ENCODE data around the gene COL8A2.

GRCh38 chr1:36128905-36129206 lies 3.8 kb upstream of the COL8A2 start:
- TF ChIP-seq EZH2 (IDR thresholded peaks at IDR 0.05; ENCODE audit: insufficient read depth, poor library complexity, severe bottlenecking), result no peak
- TF ChIP-seq EZH2phosphoT487 (IDR thresholded peaks at IDR 0.05; ENCODE audit: insufficient read depth, low read depth), result no peak
